Measurements from ENCODE around the gene PKM.

DNA sequence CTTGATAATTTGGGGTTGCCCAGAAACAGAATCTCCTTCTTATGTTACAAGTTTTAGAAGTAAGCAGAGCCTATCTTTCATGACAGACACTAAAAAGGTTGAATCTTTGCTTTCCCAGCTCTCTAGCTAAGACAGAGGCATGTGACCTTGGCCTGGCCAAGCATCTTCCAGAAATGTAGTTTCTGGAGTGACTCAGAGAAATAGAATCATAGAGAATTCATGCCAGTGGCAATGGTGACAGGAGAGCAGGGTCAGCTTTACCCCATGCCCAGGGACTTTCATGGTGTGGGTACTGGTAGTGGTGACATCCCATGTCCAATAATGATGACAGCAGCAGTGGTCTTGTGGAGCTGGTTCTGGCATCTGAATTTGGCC, 45.3 kb upstream of the PKM start:
- TF ChIP-seq, protein P1, sequence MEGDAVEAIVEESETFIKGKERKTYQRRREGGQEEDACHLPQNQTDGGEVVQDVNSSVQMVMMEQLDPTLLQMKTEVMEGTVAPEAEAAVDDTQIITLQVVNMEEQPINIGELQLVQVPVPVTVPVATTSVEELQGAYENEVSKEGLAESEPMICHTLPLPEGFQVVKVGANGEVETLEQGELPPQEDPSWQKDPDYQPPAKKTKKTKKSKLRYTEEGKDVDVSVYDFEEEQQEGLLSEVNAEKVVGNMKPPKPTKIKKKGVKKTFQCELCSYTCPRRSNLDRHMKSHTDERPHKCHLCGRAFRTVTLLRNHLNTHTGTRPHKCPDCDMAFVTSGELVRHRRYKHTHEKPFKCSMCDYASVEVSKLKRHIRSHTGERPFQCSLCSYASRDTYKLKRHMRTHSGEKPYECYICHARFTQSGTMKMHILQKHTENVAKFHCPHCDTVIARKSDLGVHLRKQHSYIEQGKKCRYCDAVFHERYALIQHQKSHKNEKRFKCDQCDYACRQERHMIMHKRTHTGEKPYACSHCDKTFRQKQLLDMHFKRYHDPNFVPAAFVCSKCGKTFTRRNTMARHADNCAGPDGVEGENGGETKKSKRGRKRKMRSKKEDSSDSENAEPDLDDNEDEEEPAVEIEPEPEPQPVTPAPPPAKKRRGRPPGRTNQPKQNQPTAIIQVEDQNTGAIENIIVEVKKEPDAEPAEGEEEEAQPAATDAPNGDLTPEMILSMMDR (IDR thresholded peaks at IDR 0.05): no peak
- no peak for TF ChIP-seq POLR2A (IDR thresholded peaks at IDR 0.05)

Measured in adrenal gland (tissue), 5 donors.